K562 (cell line): ENCODE measurements around the gene IFIT2. TPM values are rescaled to one million over a fixed set of nuclear protein-coding genes. Genes with fewer than 3 reads are reported as not detected.

Experiments
- ATAC-seq: fragments of 200-7000 bp; cut with Tn5 transposase; 3 replicates; pipeline ENCODE4 v1.9.1; 2020; ENCODE audit warnings: moderate library complexity
- BruUV-seq: library from RNA; stranded (reverse); fragments of 400-500 nt; replicated peaks from 2 replicates; lab custom pipeline; 2021; lab: Mats Ljungman, UMichigan
- CTCF ChIA-PET: fragments of 300-600 bp; formaldehyde crosslinking; extraction: SDS; loops from one replicate; lab custom pipeline; 2021; ENCODE audit warnings: low intra/inter-chr PET ratio; lab: Yijun Ruan, JAX
- POLR2A ChIA-PET: fragments of 300-600, 350-650 bp; sonication (Branson Sonifier 250); formaldehyde crosslinking; extraction: SDS; loops from one replicate; lab custom pipeline; 2021; ENCODE audit warnings: antibody characterized with exemption, inconsistent platforms; lab: Yijun Ruan, JAX
- DNase-seq, 4 experiments: peaks; one replicate each; pipeline versions ENCODE4 v3.0.0 to v3.0.0-alpha.2; 2011 to 2018; ENCODE audit warnings: low spot score in 3 of 4, mixed read lengths in 3 of 4; ENCODE audit errors: extremely low read depth in 1 of 4
- FAIRE-seq: peaks from 2 replicates; lab custom pipeline; 2011; peaks lifted over from hg19 to GRCh38; lab: Jason Lieb, UNC
- H2AFZ ChIP-seq: 2 replicates; pipeline ENCODE4 v1.6.0; 2011; ENCODE audit warnings: low read depth, low read length, control low read depth, inconsistent platforms
- H3K27ac ChIP-seq: fragments of 200-600 bp; 3 replicates; pipeline ENCODE4 v1.8.0; 2011; ENCODE audit warnings: low read depth, mild to moderate bottlenecking, control low read depth, inconsistent platforms, low read length, moderate library complexity, mixed read lengths; ENCODE audit errors: extremely low read depth
- H3K27me3 ChIP-seq, 2 experiments: fragments of 300-600 bp in 1 of 2; 2 replicates in 1 of 2; 3 replicates in 1 of 2; pipeline versions ENCODE4 v1.6.0 to v1.8.0; 2011; ENCODE audit warnings: inconsistent platforms in 2 of 2, low read length in 2 of 2, mild to moderate bottlenecking in 1 of 2, mixed read lengths in 1 of 2, moderate library complexity in 1 of 2; ENCODE audit not compliant: control insufficient read depth in 2 of 2, insufficient read depth in 2 of 2
- H3K36me3 ChIP-seq: fragments of 300-600 bp; 3 replicates; pipeline ENCODE4 v1.8.0; 2011; ENCODE audit warnings: mild to moderate bottlenecking, low read length, inconsistent platforms; ENCODE audit not compliant: control insufficient read depth, insufficient read depth
- H3K4me1 ChIP-seq, 2 experiments: fragments of 200-600 bp in 1 of 2; replicated peaks in 1 of 2; 2 replicates in 1 of 2; 3 replicates in 1 of 2; pipeline versions ENCODE4 v1.5.1 to v1.8.0; 2011; ENCODE audit warnings: inconsistent platforms in 2 of 2, low read length in 2 of 2, mild to moderate bottlenecking in 1 of 2, mixed read lengths in 1 of 2, moderate library complexity in 1 of 2; ENCODE audit not compliant: control insufficient read depth in 2 of 2, insufficient read depth in 2 of 2
- H3K4me2 ChIP-seq: 2 replicates; pipeline ENCODE4 v1.6.1; 2011; ENCODE audit warnings: low read length, control low read depth, inconsistent platforms, mixed read lengths; ENCODE audit not compliant: insufficient read depth
- H3K4me3 ChIP-seq: fragments of 200-600 bp; sonication (generic), shearing (Covaris generic); 2 replicates; pipeline ENCODE4 v1.5.1; 2016; ENCODE audit warnings: control low read depth, inconsistent platforms
- H3K79me2 ChIP-seq: fragments of 200-600 bp; 3 replicates; pipeline ENCODE4 v1.8.0; 2011; ENCODE audit warnings: low read length, inconsistent platforms; ENCODE audit not compliant: control insufficient read depth, insufficient read depth
- H3K9ac ChIP-seq, 2 experiments: 2 replicates each; pipeline versions ENCODE4 v1.6.0 to v1.6.1; 2011; ENCODE audit warnings: low read depth in 2 of 2, low read length in 2 of 2, control low read depth in 1 of 2, inconsistent platforms in 1 of 2, mild to moderate bottlenecking in 1 of 2, mixed read lengths in 1 of 2; ENCODE audit not compliant: insufficient read depth in 1 of 2
- H3K9me1 ChIP-seq: one replicate; pipeline ENCODE4 v1.6.0; 2011; ENCODE audit warnings: inconsistent platforms, mild to moderate bottlenecking, low read length, moderate library complexity; ENCODE audit not compliant: control insufficient read depth, insufficient read depth
- H3K9me3 ChIP-seq: replicated peaks from 2 replicates; pipeline ENCODE4 v1.5.1; 2011; ENCODE audit warnings: low read depth, low read length, inconsistent platforms; ENCODE audit not compliant: control insufficient read depth, insufficient read depth
- H4K20me1 ChIP-seq: replicated peaks from 2 replicates; pipeline ENCODE4 v1.6.1; 2011; ENCODE audit warnings: low read length, inconsistent platforms, mixed read lengths; ENCODE audit not compliant: control insufficient read depth, insufficient read depth
- ARID4B ChIP-seq: sonication (generic); formaldehyde crosslinking; IDR thresholded peaks from 2 replicates; pipeline ENCODE4 v1.8.0; 2022; ENCODE audit warnings: mild to moderate bottlenecking, missing genetic modification reagents
- ATF7 ChIP-seq: fragments of 450-650 bp; IDR thresholded peaks from 2 replicates; pipeline ENCODE4 v1.7.1; 2014; ENCODE audit warnings: mild to moderate bottlenecking, moderate library complexity
- CBFA2T3 ChIP-seq: fragments of 450-650 bp; IDR thresholded peaks from 2 replicates; pipeline ENCODE4 v1.6.1; 2017
- ELF4 ChIP-seq: fragments of 450-650 bp; formaldehyde crosslinking; IDR thresholded peaks from 2 replicates; pipeline ENCODE4 v1.4.0; 2022; ENCODE audit warnings: missing genetic modification characterization
- IFI16 ChIP-seq: fragments of 250-450 bp; sonication (Bioruptor Pico); IDR thresholded peaks from 2 replicates; pipeline ENCODE4 v2.1.2; 2022; ENCODE audit warnings: mild to moderate bottlenecking, inconsistent platforms
- KAT8 ChIP-seq: fragments of 450-650 bp; IDR thresholded peaks from 2 replicates; pipeline ENCODE4 v1.6.1; 2016; ENCODE audit warnings: low read depth, mild to moderate bottlenecking
- MCM2 ChIP-seq: fragments of 450-650 bp; IDR thresholded peaks from 2 replicates; pipeline ENCODE4 v1.6.1; 2017; ENCODE audit warnings: low read depth, mild to moderate bottlenecking
- RAD21 ChIP-seq, 2 experiments: fragments of 250-450 bp in 1 of 2; fragments of 450-650 bp in 1 of 2; sonication (Bioruptor Pico) in 1 of 2; formaldehyde crosslinking in 1 of 2; IDR thresholded peaks in 1 of 2; conservative IDR thresholded peaks in 1 of 2; 2 replicates each; pipeline versions ENCODE4 v1.4.0 to v1.8.0; 2020 to 2022; ENCODE audit warnings: mild to moderate bottlenecking in 2 of 2, moderate library complexity in 1 of 2
- RCOR1 ChIP-seq, 2 experiments: IDR thresholded peaks; 2 replicates each; pipeline ENCODE4 v1.6.1; 2012; ENCODE audit warnings: low read depth in 2 of 2, low read length in 2 of 2, borderline replicate concordance in 1 of 2, improper control_type of control experiment in 1 of 2
- TCF3 ChIP-seq: sonication (generic); formaldehyde crosslinking; IDR thresholded peaks from 2 replicates; pipeline ENCODE4 v1.4.0; 2020; ENCODE audit warnings: mild to moderate bottlenecking, missing genetic modification reagents
- TEAD4 ChIP-seq, 2 experiments: sonication (generic) in 1 of 2; formaldehyde crosslinking in 1 of 2; IDR thresholded peaks; 2 replicates each; pipeline versions ENCODE4 v1.6.1 to v1.8.0; 2012 to 2022; ENCODE audit warnings: borderline replicate concordance in 1 of 2, inconsistent platforms in 1 of 2, low read length in 1 of 2, mild to moderate bottlenecking in 1 of 2, missing genetic modification reagents in 1 of 2
- XRCC3 ChIP-seq: fragments of 450-650 bp; IDR thresholded peaks from 2 replicates; pipeline ENCODE4 v1.6.1; 2017; ENCODE audit warnings: mild to moderate bottlenecking, moderate library complexity
- ZNF707 ChIP-seq: fragments of 250-450 bp; sonication (Bioruptor Pico); conservative IDR thresholded peaks from 2 replicates; pipeline ENCODE4 v1.8.0; 2022; ENCODE audit warnings: inconsistent platforms, mild to moderate bottlenecking, moderate library complexity
- ZNF780A ChIP-seq: fragments of 250-450 bp; sonication (Bioruptor Pico); IDR thresholded peaks from 2 replicates; pipeline ENCODE4 v1.5.0; 2021; ENCODE audit warnings: mild to moderate bottlenecking
- WGBS: fragments of 100-300 bp; shearing (Covaris generic); methylation state at CpG from one replicate; pipeline ENCODE4 v1.1.6; 2016; ENCODE audit warnings: low coverage, mixed read lengths; ENCODE audit not compliant: insufficient coverage; ENCODE audit errors: missing lambda C conversion rate; 5-methylcytosine and 5-hydroxymethylcytosine counted together
- in situ Hi-C: fragments of 300-500 bp; cut with MboI; formaldehyde crosslinking; loops from 4 replicates; pipeline ENCODE4 v1.15.0; 2018; ENCODE audit warnings: inconsistent platforms, mixed read lengths
- intact Hi-C: fragments of 100-400 bp; cut with micrococcal nuclease; formaldehyde crosslinking; loops from 2 replicates; pipeline ENCODE4 v1.14.2; 2022
- polyA plus RNA-seq, 8 experiments: library from polyadenylated mRNA; depleted of rRNA in 4 of 8; stranded (reverse) in 5 of 8; unstranded in 3 of 8; fragments of >200 nt; fragmentation: Nextera tagmentation in 2 of 8; fragmentation: Illumina TruSeq in 1 of 8; extraction: Ambion mirVana in 2 of 8; extraction: Trizol in 1 of 8; gene quantifications; 2 replicates each; pipeline versions ENCODE4 v1.2.1 to v1.2.3, GENCODE V29; 2011 to 2014; ENCODE audit warnings: inconsistent platforms in 1 of 8, missing spikeins in 1 of 8
- total RNA-seq, 7 experiments: library from RNA; depleted of rRNA in 6 of 7; stranded (reverse); fragments of >200 nt in 6 of 7; fragmentation: Illumina TruSeq in 2 of 7; extraction: Trizol in 2 of 7; gene quantifications; 2 replicates each; pipeline versions ENCODE4 v1.2.1 to v1.2.3, GENCODE V29; 2011 to 2021; ENCODE audit warnings: low replicate concordance in 1 of 7

IFIT2 gene
- total and polyA plus RNA-seq, 9 of the 15 experiments (the other 6 are each of a cell fraction or from before 2014, with no cell fraction given): 0.03 to 0.25 (median 0.10) TPM; not detected in 1

DNA sequence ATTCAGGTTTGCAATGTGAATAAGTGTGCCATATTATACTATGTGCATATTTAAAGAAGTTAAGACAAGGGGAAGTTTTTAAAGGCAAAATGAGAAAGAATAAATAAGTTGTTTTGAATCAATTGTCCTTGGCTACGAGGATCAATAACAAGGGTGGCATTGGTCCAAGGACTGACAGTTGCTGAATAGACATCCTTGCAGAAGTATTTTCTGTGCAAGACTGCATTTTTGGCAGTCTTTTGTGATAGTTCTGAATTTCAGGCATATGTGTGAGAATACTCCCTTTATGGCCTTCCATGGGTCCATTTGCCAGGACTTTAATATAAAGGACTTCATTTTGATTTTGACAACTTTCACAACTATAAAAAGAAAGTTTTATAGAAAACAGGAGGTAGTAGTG, 44.9 kb upstream of the IFIT2 start:
- H3K27me3 ChIP-seq: no peaks in the 10 kb centered on the region
- H3K4me1 ChIP-seq: no peaks in the 10 kb centered on the region
- TF ChIP-seq KAT8: no peak
- TF ChIP-seq MCM2: no peak
- TF ChIP-seq CBFA2T3: no peak
- TF ChIP-seq ARID4B (CRISPR knock-in tag): no peak
- TF ChIP-seq TEAD4 (IDR thresholded peaks at IDR 0.05; ENCODE audit: low read length): no peak
- no peak for TF ChIP-seq TEAD4 (CRISPR knock-in tag; IDR thresholded peaks at IDR 0.05; ENCODE audit: borderline replicate concordance)
- TF ChIP-seq ELF4 (CRISPR knock-in tag): no peak
- TF ChIP-seq IFI16 (CRISPR knock-in tag): no peak
- TF ChIP-seq ZNF780A (CRISPR knock-in tag): no peak
- TF ChIP-seq XRCC3: no peak
- no peak for TF ChIP-seq ZNF707 (CRISPR knock-in tag)
- no peak for TF ChIP-seq RCOR1 (IDR thresholded peaks at IDR 0.05; ENCODE audit: borderline replicate concordance in 1 of 2, low read depth in 2 of 2, low read length in 2 of 2)
- TF ChIP-seq ATF7: no peak
- no peak for TF ChIP-seq RAD21 (CRISPR knock-in tag; conservative IDR thresholded peaks at IDR 0.05 in 1 of 2, IDR thresholded peaks at IDR 0.05 in 1 of 2)
- no peak for TF ChIP-seq TCF3 (CRISPR knock-in tag)
- CTCF ChIA-PET: no interaction called here
- no peak overlapping the region for H3K27ac ChIP-seq
- H4K20me1 ChIP-seq: no peaks in the 10 kb centered on the region
- intact Hi-C loops: no loop called here
- DNase-seq (no peak), FAIRE-seq (no peak), ATAC-seq (no peak)
- in situ Hi-C loops: no loop called here
- no peak overlapping the region for H3K9ac ChIP-seq
- no peaks in the 10 kb centered on the region for H3K79me2 ChIP-seq
- H3K9me1 ChIP-seq: no peaks in the 10 kb centered on the region
- 0% methylated on average over 1 of the region's 1 CpG for WGBS
- no peaks in the 10 kb centered on the region for H3K9me3 ChIP-seq
- no peak overlapping the region for H2AFZ ChIP-seq
- no peaks in the 10 kb centered on the region for H3K36me3 ChIP-seq
- POLR2A ChIA-PET: no interaction called here
- H3K4me3 ChIP-seq: no peak overlapping the region
- H3K4me2 ChIP-seq: no peak overlapping the region
- BruUV-seq: no TSS peak
